Endothelial cell of umbilical vein (primary cell): ENCODE measurements around the gene KIF26A.

Source experiments
- CTCF ChIP-seq, 2 donors: IDR thresholded peaks; 1 replicate in 1 of 2; 2 replicates in 1 of 2; pipeline ENCODE4 v1.5.1; 2011; ENCODE audit warnings: low read length in 2 of 2, mild to moderate bottlenecking in 2 of 2, moderate library complexity in 2 of 2, control low read depth in 1 of 2, inconsistent platforms in 1 of 2, low read depth in 1 of 2; ENCODE audit not compliant: insufficient read depth in 1 of 2; ENCODE audit errors: extremely low read depth in 1 of 2
- POLR2A ChIP-seq: IDR thresholded peaks from 2 replicates; pipeline ENCODE4 v1.6.1; 2012; ENCODE audit warnings: low read depth, mild to moderate bottlenecking, control low read depth, low read length
- POLR2AphosphoS5 ChIP-seq: IDR thresholded peaks from 2 replicates; pipeline ENCODE4 v1.6.1; 2012; ENCODE audit warnings: low read depth, mild to moderate bottlenecking, control low read depth, low read length, moderate library complexity; ENCODE audit not compliant: insufficient read depth

GRCh38 chr14:104197449-104198247, 59.3 kb downstream of the KIF26A start:
- TF ChIP-seq POLR2AphosphoS5 (no peak), CTCF (IDR thresholded peaks at IDR 0.05; ENCODE audit: extremely low read depth in 1 of 2, insufficient read depth in 1 of 2, low read depth in 1 of 2, low read length in 2 of 2) (no peak), POLR2A (no peak)
